ENCODE data around the gene ZBTB7C. TPM values are rescaled to one million over a fixed set of nuclear protein-coding genes. Genes with fewer than 3 reads are reported as not detected.

Gene ZBTB7C
- total RNA-seq, 1 experiment from 2014 or later = 0.18 TPM

GRCh38 chr18:48124857-48125626 lies 284.1 kb downstream of the ZBTB7C start:
- POLR2A ChIA-PET = no interaction called here
- Histone ChIP-seq H3K27me3 (replicated peaks; ENCODE audit: control insufficient read depth, insufficient read depth, low read length) (no peaks in the 10 kb centered on the region), H3K9me3 (no peaks in the 10 kb centered on the region), H3K4me1 (no peaks in the 10 kb centered on the region), H3K36me3 (ENCODE audit: control insufficient read depth, insufficient read depth, low read length) (no peaks in the 10 kb centered on the region), H3K4me3 (ENCODE audit: low read depth, low read length) (no peak overlapping the region)
- Mint-ChIP-seq H3K36me3 (ENCODE audit: insufficient read depth, unreplicated experiment) (no peaks in the 10 kb centered on the region), H3K4me1 (ENCODE audit: low read depth, unreplicated experiment) (no peaks in the 10 kb centered on the region), H3K4me3 (ENCODE audit: unreplicated experiment) (no peak overlapping the region), H3K27me3 (ENCODE audit: insufficient read depth, unreplicated experiment) (peaks cover under 1% of the 10 kb centered on the region), H3K27ac (ENCODE audit: unreplicated experiment) (no peak overlapping the region), H3K9me3 (ENCODE audit: unreplicated experiment) (no peaks in the 10 kb centered on the region)
- no TSS peak for BruUV-seq (replicated peaks)
- no peak for DNase-seq
- intact Hi-C loops (cut with micrococcal nuclease; ENCODE audit: unreplicated experiment) = no loop called here
- TF ChIP-seq CTCF (IDR thresholded peaks at IDR 0.05; ENCODE audit: insufficient read depth in 1 of 2, low read depth in 1 of 2, low read length in 1 of 2, severe bottlenecking in 1 of 2, unreplicated experiment in 1 of 2) = no peak
- CTCF ChIA-PET = no interaction called here

GRCh38 chr18:48123941-48124340 lies 285.2 kb downstream of the ZBTB7C start:
- Histone ChIP-seq H3K4me3 (ENCODE audit: low read depth, low read length) (no peak overlapping the region), H3K9me3 (no peaks in the 10 kb centered on the region), H3K4me1 (no peaks in the 10 kb centered on the region), H3K36me3 (ENCODE audit: control insufficient read depth, insufficient read depth, low read length) (no peaks in the 10 kb centered on the region), H3K27me3 (replicated peaks; ENCODE audit: control insufficient read depth, insufficient read depth, low read length) (no peaks in the 10 kb centered on the region)
- Mint-ChIP-seq H3K36me3 (ENCODE audit: insufficient read depth, unreplicated experiment) (no peaks in the 10 kb centered on the region), H3K9me3 (ENCODE audit: unreplicated experiment) (no peaks in the 10 kb centered on the region), H3K27ac (ENCODE audit: unreplicated experiment) (no peak overlapping the region), H3K4me1 (ENCODE audit: low read depth, unreplicated experiment) (no peaks in the 10 kb centered on the region), H3K27me3 (ENCODE audit: insufficient read depth, unreplicated experiment) (peaks cover 3% of the 10 kb centered on the region), H3K4me3 (ENCODE audit: unreplicated experiment) (no peak overlapping the region)
- ChIA-PET POLR2A (no interaction called here), CTCF (no interaction called here)
- intact Hi-C loops (cut with micrococcal nuclease; ENCODE audit: unreplicated experiment) = no loop called here
- no peak for DNase-seq
- TF ChIP-seq CTCF (IDR thresholded peaks at IDR 0.05; ENCODE audit: insufficient read depth in 1 of 2, low read depth in 1 of 2, low read length in 1 of 2, severe bottlenecking in 1 of 2, unreplicated experiment in 1 of 2) = no peak
- no TSS peak for BruUV-seq (replicated peaks)

DNA sequence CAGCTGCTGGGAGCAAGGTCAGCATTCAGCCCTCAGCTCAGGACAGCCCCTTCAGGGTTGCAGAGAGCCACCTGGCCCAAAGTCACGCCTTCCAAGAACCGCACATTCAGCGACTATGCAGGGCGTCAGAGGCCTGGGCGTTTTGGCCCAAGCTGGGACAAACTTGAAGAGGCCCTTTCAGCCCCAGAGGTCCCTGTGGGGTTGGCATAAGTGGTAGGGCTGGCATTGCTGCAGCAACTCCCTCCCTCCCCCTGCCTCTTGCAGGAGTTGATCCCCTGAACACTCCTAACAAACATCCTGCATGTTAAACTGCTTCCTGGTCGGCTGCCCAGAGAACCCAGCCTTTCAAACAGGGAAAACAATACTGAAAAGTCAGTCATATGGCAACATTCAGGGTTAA lies 285.9 kb downstream of the ZBTB7C start:
- DNase-seq = no peak
- H3K36me3 Mint-ChIP-seq (ENCODE audit: insufficient read depth, unreplicated experiment) = no peaks in the 10 kb centered on the region
- POLR2A ChIA-PET = no interaction called here
- no peaks in the 10 kb centered on the region for H3K9me3 Mint-ChIP-seq (ENCODE audit: unreplicated experiment)
- no peaks in the 10 kb centered on the region for H3K4me1 Mint-ChIP-seq (ENCODE audit: low read depth, unreplicated experiment)
- Histone ChIP-seq H3K27me3 (replicated peaks; ENCODE audit: control insufficient read depth, insufficient read depth, low read length) (no peaks in the 10 kb centered on the region), H3K4me1 (no peaks in the 10 kb centered on the region), H3K4me3 (ENCODE audit: low read depth, low read length) (no peak overlapping the region), H3K36me3 (ENCODE audit: control insufficient read depth, insufficient read depth, low read length) (no peaks in the 10 kb centered on the region), H3K9me3 (no peaks in the 10 kb centered on the region)
- intact Hi-C loops (cut with micrococcal nuclease; ENCODE audit: unreplicated experiment) = no loop called here
- peaks cover 3% of the 10 kb centered on the region for H3K27me3 Mint-ChIP-seq (ENCODE audit: insufficient read depth, unreplicated experiment)
- H3K27ac Mint-ChIP-seq (ENCODE audit: unreplicated experiment) = no peak overlapping the region
- TF ChIP-seq CTCF (IDR thresholded peaks at IDR 0.05; ENCODE audit: insufficient read depth in 1 of 2, low read depth in 1 of 2, low read length in 1 of 2, severe bottlenecking in 1 of 2, unreplicated experiment in 1 of 2) = no peak
- CTCF ChIA-PET = no interaction called here
- no peak overlapping the region for H3K4me3 Mint-ChIP-seq (ENCODE audit: unreplicated experiment)
- BruUV-seq (replicated peaks) = no TSS peak
